ENCODE measurements around the gene NCK1. TPM values are rescaled to one million over a fixed set of nuclear protein-coding genes. Genes with fewer than 3 reads are reported as not detected.
A peak's percentile ranks its signal among the peaks of the same experiment; 100 is the strongest.

The NCK1 gene
- total and polyA plus RNA-seq, 2 of the 13 experiments (the other 11 are each of a cell fraction or from before 2014, with no cell fraction given) = 14.7 to 30.4 TPM

DNA sequence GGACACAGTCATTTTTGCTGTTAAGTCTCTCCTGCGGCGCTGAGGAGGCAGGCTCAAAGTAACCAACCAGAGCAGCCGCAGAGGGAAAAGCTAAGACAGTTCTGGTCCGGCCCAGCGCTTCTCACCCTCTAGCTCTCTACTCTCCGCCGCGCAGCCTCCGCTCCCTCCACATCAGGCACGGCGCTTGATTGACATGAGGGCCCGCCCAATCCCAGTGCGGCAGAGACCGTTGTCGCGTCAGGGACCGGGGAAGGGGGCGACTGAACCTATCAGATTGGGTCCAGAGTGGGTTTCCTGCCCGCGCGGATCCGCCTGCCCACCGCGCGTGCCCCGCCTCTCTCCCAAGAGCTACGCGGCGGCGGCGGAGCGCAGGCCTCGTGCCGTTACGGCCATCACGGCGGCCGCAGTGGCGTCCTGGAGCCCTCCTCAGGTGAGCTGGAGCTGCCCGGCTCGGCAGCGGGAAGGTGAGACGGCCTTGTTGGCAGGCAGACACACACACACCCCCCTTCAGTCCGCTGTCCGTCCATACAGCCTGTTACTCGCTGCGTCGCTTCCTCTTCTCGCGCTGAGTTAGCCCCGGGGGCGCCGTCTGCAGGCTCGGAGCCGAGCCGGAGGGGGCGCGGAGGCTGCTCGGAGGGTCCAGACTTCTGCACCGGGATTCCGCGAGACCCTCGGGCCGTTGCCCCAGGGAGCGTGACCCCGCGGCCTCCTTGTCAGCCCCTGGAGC lies at the start of gene NCK1 (continued):
- TF ChIP-seq, protein P1, sequence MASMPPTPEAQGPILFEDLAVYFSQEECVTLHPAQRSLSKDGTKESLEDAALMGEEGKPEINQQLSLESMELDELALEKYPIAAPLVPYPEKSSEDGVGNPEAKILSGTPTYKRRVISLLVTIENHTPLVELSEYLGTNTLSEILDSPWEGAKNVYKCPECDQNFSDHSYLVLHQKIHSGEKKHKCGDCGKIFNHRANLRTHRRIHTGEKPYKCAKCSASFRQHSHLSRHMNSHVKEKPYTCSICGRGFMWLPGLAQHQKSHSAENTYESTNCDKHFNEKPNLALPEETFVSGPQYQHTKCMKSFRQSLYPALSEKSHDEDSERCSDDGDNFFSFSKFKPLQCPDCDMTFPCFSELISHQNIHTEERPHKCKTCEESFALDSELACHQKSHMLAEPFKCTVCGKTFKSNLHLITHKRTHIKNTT (CRISPR knock-in tag; IDR thresholded peaks at IDR 0.05) = no peak
- TF ChIP-seq, protein P2, sequence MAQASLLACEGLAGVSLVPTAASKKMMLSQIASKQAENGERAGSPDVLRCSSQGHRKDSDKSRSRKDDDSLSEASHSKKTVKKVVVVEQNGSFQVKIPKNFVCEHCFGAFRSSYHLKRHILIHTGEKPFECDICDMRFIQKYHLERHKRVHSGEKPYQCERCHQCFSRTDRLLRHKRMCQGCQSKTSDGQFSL (CRISPR knock-in tag; IDR thresholded peaks at IDR 0.05) = peak; percentile 62
- TF ChIP-seq, protein P3, sequence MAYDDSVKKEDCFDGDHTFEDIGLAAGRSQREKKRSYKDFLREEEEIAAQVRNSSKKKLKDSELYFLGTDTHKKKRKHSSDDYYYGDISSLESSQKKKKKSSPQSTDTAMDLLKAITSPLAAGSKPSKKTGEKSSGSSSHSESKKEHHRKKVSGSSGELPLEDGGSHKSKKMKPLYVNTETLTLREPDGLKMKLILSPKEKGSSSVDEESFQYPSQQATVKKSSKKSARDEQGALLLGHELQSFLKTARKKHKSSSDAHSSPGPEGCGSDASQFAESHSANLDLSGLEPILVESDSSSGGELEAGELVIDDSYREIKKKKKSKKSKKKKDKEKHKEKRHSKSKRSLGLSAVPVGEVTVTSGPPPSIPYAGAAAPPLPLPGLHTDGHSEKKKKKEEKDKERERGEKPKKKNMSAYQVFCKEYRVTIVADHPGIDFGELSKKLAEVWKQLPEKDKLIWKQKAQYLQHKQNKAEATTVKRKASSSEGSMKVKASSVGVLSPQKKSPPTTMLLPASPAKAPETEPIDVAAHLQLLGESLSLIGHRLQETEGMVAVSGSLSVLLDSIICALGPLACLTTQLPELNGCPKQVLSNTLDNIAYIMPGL (CRISPR knock-in tag; IDR thresholded peaks at IDR 0.05; ENCODE audit: borderline replicate concordance in 1 of 2, low read depth in 1 of 2) = peak; percentile 92 to 97
- peak; percentile 87; the same call in 1 of the 2 replicates for TF ChIP-seq ZSCAN20 (CRISPR knock-in tag; IDR thresholded peaks at IDR 0.05; ENCODE audit: borderline replicate concordance)
- peak; percentile 46 for TF ChIP-seq AGO1 (IDR thresholded peaks at IDR 0.05; ENCODE audit: low read depth, low read length, poor library complexity, severe bottlenecking)
- no peak for TF ChIP-seq TOE1 (CRISPR knock-in tag; IDR thresholded peaks at IDR 0.05)
- TF ChIP-seq KLF16 (CRISPR knock-in tag; IDR thresholded peaks at IDR 0.05) = peak in 1 of 2 experiments; percentile 90; a peak in 2 of 4 replicates
- no peak for TF ChIP-seq SUZ12 (IDR thresholded peaks at IDR 0.05; ENCODE audit: low read depth, low read length)
- peak; percentile 64; the same call in 1 of the 2 replicates for TF ChIP-seq ZNF329 (CRISPR knock-in tag; IDR thresholded peaks at IDR 0.05; ENCODE audit: low read depth)
- TF ChIP-seq, protein P4, sequence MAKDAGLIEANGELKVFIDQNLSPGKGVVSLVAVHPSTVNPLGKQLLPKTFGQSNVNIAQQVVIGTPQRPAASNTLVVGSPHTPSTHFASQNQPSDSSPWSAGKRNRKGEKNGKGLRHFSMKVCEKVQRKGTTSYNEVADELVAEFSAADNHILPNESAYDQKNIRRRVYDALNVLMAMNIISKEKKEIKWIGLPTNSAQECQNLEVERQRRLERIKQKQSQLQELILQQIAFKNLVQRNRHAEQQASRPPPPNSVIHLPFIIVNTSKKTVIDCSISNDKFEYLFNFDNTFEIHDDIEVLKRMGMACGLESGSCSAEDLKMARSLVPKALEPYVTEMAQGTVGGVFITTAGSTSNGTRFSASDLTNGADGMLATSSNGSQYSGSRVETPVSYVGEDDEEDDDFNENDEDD (CRISPR knock-in tag; IDR thresholded peaks at IDR 0.05; ENCODE audit: borderline replicate concordance) = peak; percentile 75
- peak; percentile 32; the same call in 1 of the 2 replicates for TF ChIP-seq ZNF367 (CRISPR knock-in tag; IDR thresholded peaks at IDR 0.05; ENCODE audit: borderline replicate concordance)
- TF ChIP-seq ZNF724P (CRISPR knock-in tag; IDR thresholded peaks at IDR 0.05; ENCODE audit: borderline replicate concordance) = peak; percentile 69; the same call in 1 of the 2 replicates
- TF ChIP-seq SAP130 (CRISPR knock-in tag; IDR thresholded peaks at IDR 0.05; ENCODE audit: low read depth) = peak; percentile 79
- no peak; the same call in 1 of the 2 replicates for TF ChIP-seq PPARG (CRISPR knock-in tag; conservative IDR thresholded peaks at IDR 0.05)
- peak; percentile 2 for TF ChIP-seq CBX1 (IDR thresholded peaks at IDR 0.05; ENCODE audit: low read depth)
- TF ChIP-seq ZNF317 (CRISPR knock-in tag; IDR thresholded peaks at IDR 0.05) = peak; percentile 58; the same call in 1 of the 2 replicates
- TF ChIP-seq ZNF335 (CRISPR knock-in tag; IDR thresholded peaks at IDR 0.05) = no peak; the same call in 1 of the 2 replicates
- TF ChIP-seq, protein P5, sequence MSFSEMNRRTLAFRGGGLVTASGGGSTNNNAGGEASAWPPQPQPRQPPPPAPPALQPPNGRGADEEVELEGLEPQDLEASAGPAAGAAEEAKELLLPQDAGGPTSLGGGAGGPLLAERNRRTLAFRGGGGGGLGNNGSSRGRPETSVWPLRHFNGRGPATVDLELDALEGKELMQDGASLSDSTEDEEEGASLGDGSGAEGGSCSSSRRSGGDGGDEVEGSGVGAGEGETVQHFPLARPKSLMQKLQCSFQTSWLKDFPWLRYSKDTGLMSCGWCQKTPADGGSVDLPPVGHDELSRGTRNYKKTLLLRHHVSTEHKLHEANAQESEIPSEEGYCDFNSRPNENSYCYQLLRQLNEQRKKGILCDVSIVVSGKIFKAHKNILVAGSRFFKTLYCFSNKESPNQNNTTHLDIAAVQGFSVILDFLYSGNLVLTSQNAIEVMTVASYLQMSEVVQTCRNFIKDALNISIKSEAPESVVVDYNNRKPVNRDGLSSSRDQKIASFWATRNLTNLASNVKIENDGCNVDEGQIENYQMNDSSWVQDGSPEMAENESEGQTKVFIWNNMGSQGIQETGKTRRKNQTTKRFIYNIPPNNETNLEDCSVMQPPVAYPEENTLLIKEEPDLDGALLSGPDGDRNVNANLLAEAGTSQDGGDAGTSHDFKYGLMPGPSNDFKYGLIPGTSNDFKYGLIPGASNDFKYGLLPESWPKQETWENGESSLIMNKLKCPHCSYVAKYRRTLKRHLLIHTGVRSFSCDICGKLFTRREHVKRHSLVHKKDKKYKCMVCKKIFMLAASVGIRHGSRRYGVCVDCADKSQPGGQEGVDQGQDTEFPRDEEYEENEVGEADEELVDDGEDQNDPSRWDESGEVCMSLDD (CRISPR knock-in tag; IDR thresholded peaks at IDR 0.05; ENCODE audit: borderline replicate concordance) = peak; percentile 46; the same call in 1 of the 2 replicates
